Sciatic nerve (tissue), 2 donors: ENCODE data around the gene RFC2. TPM values are rescaled to one million over a fixed set of nuclear protein-coding genes. Genes with fewer than 3 reads are reported as not detected.
"Not testable (repeated sequence)": the region's sequence is repeated elsewhere in the genome, so short reads cannot be mapped to it uniquely, and the experiment has no call there.

Experiments
- ATAC-seq: fragments of 200-7000 bp; cut with Tn5 transposase; one replicate; pipeline ENCODE4 v1.9.1; 2020; ENCODE audit warnings: mild to moderate bottlenecking, moderate library complexity
- DNase-seq: peaks from one replicate; pipeline ENCODE4 v3.0.0-alpha.2; 2020; ENCODE audit warnings: low spot score
- intact Hi-C: fragments of 100-400 bp; cut with DNase I; formaldehyde crosslinking; loops from one replicate; pipeline ENCODE4 v1.14.2; 2022
- total RNA-seq: library from RNA; stranded (reverse); fragmentation: NEBNext Ultra II Directional; extraction: Animal tissue kit (Norgen Biotek cat#: 25700); gene quantifications from one replicate; pipeline ENCODE4 v1.2.1, GENCODE V29; 2021
- donor health status: DM: no; HTN: no; CAD: no.
- donor health status: DM: no; HTN: no; CAD: no.

The RFC2 gene
- total RNA-seq, 1 donor from 2014 or later, result 17.1 TPM

DNA sequence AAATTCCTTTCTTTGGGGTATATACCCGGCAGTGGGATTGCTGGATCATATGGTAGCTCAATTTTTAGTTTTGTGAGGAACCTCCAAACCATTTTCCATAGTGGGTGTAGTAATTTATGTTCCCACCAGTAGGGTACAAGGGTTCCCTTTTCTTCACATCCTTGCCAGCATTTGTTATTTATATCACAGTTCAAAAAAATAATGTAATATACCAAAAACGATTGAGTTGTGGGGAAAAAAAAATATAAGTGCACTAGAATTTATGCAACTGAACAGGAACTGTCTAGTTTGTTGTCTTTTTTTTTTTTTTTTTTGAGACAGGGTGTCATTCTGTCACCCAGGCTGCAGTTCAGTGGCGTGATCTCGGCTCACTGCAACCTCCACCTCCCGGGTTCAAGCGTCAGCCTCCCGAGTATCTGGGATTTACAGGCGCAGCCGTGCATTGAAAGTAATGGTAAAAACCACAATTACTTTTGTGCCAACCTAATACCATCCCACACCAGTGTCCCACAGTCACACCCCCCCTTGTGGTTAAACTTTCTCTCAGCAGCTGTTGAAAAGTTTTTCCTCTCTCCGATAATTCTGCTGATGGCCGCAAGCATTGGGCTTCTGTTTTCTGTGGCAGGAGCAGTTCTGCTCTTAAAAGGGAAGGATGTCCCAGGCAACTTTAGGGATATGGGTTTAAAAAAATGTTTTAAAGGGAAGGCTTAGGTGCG, 51.2 kb downstream of the RFC2 start:
- ATAC-seq (peak; percentile 48), DNase-seq (no peak)
- intact Hi-C loops, result no loop called here

- intact Hi-C loops, result no loop called here
- DNase-seq (peak; percentile 12), ATAC-seq (no peak)
Observed at GRCh38 chr7:74199551-74200355, 54.4 kb downstream of the RFC2 start.

- intact Hi-C loops, result no loop called here
- ATAC-seq (no peak), DNase-seq (peak; percentile 47)
Observed at GRCh38 chr7:74197449-74198124, 56.6 kb downstream of the RFC2 start.

DNA sequence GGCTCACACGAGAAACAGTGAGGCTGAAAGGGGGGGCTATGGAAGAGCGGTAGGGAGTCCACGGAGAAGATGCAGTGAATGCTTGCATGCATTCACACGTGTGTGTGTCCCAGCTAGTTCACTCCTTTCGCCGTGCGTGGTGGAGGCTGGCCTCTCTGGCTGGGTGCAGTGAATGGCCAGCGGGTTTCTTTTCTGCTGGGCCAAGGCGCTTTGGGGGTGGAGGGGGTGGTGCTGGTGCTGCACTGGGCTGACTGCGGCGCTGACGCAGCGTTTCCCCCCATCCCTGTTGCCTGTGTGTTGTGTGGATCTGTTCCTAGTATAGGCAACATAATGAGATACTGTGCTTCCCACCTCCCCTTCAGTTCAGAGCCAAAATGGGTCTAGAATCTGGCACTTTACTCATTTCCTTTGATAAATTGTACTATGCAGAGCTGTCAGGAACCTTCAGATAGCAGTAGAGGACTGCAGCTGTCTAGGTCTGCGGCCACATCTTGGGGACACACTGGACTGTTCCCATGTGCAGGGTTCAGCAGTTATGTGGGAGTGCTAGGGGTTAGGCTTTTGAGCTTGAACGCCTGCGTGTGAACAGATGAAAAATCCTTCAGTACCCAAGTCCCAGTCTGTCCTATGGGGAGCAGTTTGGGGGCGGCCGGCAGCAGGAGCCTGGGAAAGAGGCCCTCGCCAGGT, 58.1 kb downstream of the RFC2 start:
- ATAC-seq (peak; percentile 41), DNase-seq (peak; percentile 41)
- intact Hi-C loops, result not testable (repeated sequence)

GRCh38 chr7:74195139-74195860, 58.9 kb downstream of the RFC2 start:
- DNase-seq (peak; percentile 14), ATAC-seq (peak; percentile 34)
- intact Hi-C loops, result not testable (repeated sequence)

DNA sequence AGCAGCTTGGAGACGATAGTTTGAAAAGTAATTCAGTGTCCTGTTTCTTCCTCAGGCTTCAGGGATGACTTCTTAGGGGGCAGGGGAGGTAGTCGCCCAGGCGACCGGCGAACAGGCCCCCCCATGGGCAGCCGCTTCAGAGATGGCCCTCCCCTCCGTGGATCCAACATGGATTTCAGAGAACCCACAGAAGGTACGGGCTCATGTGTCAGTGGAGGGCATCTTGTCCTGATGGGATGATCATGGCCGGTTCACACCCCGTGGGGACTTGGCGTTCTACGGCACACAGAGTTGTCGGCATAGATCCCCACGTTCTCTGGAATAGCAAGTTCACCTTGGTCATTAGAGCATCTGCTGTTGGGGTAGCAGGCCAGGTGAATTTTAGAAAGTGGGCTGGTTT, 59.5 kb downstream of the RFC2 start:
- no peak for ATAC-seq
- intact Hi-C loops, result no loop called here

GRCh38 chr7:74193913-74194312, 60.3 kb downstream of the RFC2 start:
- ATAC-seq, result no peak
- intact Hi-C loops, result no loop called here
- DNase-seq, result peak; percentile 21

More for the DNA sequence above, 59.5 kb downstream of the RFC2 start:
- DNase-seq, result peak; percentile 42

DNA sequence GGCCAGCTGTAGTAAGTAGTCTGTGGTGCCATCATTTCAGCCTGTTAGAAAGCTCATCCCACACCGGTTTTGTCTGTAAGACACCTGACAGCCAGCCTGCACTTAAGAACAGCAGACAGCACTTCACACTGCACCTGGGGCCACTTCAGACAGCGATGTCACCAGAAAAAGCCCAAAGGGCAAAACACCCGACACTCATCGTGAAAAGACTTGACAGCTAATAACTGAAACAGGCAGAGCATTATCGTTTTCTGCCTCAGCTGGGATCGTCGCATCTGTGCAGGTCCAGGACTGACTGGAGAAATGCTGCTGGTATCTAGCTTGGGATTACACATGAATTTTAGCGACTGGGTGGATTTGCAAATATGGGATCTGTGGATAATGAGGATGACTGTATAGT, 61.1 kb downstream of the RFC2 start:
- intact Hi-C loops, result no loop called here
- DNase-seq (peak; percentile 17), ATAC-seq (no peak)

GRCh38 chr7:74191231-74191630, 63.0 kb downstream of the RFC2 start:
- ATAC-seq (no peak), DNase-seq (peak; percentile 27)
- intact Hi-C loops, result no loop called here

DNA sequence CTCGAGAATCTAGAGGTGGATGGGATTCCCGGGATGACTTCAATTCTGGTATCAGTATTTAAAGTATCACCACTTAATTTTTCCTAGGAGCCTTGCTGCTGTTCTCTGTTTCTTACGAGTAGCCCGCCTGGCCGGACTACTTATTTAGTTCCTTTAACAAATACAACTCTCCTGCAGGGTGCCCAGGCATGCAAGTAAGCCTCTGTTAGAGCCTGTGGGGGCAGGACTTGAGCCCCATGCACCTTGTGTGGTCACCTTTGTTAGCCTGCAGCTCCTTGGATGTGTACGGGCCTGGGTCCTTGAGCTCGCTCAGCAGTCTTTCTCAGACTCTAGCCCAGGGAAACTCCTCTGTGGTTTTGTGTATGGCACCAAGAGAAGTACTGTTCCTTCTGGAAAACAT, 63.9 kb downstream of the RFC2 start:
- DNase-seq (peak; percentile 38), ATAC-seq (no peak)
- intact Hi-C loops, result no loop called here

DNA sequence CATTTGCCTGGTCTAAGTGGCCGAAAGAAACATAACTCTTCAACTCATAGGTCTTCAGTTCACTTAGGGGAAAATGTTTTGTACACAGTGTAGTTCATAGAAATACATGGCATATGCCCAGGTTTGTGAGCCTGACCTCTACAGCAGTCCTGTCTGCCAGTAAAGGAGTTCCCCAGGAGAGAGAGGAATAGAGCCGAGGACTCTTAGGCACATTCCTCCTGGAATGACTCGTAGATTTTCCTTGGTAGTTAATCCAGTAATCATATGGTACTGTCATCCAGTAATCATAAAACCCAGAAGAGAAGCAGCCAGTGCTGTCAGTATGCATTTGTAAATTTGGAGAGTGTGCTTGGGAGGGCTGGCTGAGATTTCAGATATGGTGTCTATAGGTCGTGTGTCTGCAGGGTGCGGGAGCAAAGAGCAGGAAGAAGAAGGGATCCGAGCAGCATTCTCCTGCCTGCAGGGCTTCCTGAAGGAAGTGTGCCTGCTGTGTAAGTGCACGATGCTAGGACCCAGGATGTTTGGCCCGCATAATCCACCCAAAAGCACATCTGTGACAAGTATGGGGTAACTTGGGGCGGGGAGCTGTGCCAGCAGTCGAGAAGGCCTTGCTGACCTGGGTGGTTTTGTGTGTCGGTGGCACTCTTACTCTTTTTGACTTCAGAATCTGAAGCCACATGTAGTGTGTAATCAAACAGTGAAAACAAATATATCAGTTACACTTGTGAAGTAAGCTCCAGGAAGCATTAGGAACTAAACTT, 66.1 kb downstream of the RFC2 start:
- intact Hi-C loops, result no loop called here
- peak; percentile 27 for ATAC-seq
- no peak for DNase-seq

- ATAC-seq, result no peak
- no peak for DNase-seq
- intact Hi-C loops, result no loop called here
Observed at GRCh38 chr7:74185636-74186035, 68.6 kb downstream of the RFC2 start.

DNA sequence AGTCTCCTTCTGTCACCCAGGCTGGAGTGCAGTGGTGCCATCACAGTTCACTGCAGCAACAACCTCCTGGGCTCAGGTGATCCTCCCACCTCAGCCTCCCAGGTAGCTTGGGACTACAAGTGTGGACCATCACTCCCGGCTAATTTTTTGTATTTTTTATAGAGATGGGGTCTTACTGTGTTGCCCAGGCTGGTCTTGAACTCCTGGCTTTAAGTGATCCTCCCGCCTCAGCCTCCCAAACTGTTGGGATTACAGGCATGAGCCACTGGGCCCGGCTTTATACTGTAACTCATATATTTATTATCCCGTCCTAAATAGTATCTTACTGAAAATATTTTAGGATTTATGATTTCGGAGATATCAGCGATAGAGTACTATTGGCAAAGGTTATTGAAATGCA, 69.2 kb downstream of the RFC2 start:
- intact Hi-C loops, result no loop called here
- no peak for DNase-seq
- ATAC-seq, result no peak

DNA sequence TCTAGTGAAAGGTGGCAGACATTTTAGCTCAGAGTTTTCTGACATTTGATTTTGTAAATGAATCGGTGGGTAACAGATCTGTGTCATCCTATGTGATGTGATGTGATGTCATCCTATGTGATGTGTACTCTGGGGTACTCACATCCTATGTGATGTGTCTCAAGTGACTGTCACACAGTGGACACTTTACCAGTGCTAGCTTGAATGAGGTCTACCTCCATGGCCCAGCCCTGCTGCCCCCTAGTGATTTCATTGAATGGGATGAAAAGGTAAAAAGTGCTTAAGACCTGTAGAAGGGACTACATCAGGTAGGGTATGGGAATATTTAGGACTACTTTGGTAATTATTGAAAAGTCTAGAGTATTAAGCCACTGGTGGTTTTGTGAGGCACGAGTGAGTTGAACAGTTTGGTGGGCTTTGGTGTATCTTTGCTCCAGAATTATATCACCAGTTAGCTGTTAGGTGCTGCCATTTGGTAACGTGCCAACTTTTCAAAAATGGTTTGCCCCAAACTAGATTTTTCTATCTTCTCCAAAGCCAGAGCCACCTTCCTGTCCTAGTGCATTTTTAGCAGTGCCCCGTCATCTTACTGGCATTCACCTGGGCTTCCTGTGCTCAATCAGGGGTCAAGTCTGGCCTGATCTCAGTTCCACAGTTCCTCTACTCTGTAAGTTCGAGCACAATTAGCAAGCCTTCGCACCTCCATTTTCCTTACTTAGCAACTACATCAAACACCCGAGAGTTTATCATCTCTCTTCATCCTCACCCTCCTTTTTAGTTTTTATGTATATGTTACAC, 70.3 kb downstream of the RFC2 start:
- ATAC-seq (no peak), DNase-seq (no peak)
- intact Hi-C loops, result no loop called here

- intact Hi-C loops, result no loop called here
Observed at GRCh38 chr7:74183142-74183541, 71.1 kb downstream of the RFC2 start.

GRCh38 chr7:74182453-74183090, 71.6 kb downstream of the RFC2 start:
- DNase-seq (no peak), ATAC-seq (peak; percentile 29)
- intact Hi-C loops, result no loop called here

More at GRCh38 chr7:74183142-74183541, 71.1 kb downstream of the RFC2 start:
- DNase-seq (no peak), ATAC-seq (no peak)

- intact Hi-C loops, result no loop called here
- DNase-seq, result no peak
- no peak for ATAC-seq
Observed at GRCh38 chr7:74181821-74182220, 72.4 kb downstream of the RFC2 start.
